Measurements from ENCODE around the gene ACOX1. TPM values are rescaled to one million over a fixed set of nuclear protein-coding genes. Genes with fewer than 3 reads are reported as not detected.
A peak's percentile ranks its signal among the peaks of the same experiment; 100 is the strongest.

The ACOX1 gene
- total RNA-seq, 1 donor from 2014 or later = 148 TPM

- peak; percentile 55 for DNase-seq (ENCODE audit: low spot score)
These were observed 41.3 kb downstream of the ACOX1 start for GRCh38 chr17:75937652-75938051.

- no peak for DNase-seq (ENCODE audit: low spot score)
These were observed 45.2 kb downstream of the ACOX1 start for GRCh38 chr17:75933808-75934207.

DNA sequence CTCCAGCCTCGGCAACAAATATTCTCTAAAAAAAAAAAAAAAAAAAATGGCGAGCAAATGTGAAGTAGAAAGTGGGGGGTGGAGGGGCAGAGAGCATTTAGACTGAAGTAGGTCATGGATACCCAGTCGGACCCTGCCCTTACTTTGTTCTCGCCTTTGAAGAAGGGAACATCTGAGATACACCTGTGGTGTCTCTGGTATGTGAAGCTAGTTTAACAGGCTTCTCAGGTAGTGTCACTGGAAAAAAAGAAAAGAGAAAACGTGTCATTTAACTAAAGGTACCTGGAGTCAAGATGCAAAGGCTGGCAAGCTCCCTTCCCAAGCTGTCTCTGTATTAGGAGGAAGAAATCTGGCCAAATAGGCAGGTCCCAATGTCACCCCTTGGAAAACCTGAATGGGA lies 46.1 kb downstream of the ACOX1 start:
- DNase-seq (ENCODE audit: low spot score) = no peak

DNA sequence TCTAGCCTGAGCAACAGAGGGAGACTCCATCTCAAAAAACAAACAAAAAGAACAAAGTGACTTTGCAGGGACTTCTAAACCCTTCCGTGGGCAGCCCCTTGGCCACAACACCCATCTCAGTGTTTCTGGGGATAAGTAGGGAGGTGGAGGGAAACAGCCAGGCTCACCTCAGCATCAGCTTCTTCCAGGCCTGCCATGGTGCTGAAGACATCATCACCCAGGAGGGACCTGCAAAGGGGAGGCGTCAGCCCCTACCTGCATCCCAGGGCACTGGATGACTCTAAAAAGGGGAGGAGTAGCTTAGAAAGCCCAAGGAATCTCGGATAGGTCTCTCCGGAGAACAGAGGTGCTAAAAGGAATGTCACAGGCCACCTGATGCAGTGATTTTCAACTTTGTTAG lies 47.9 kb downstream of the ACOX1 start:
- DNase-seq (ENCODE audit: low spot score) = no peak

GRCh38 chr17:75927286-75927922 lies 51.6 kb downstream of the ACOX1 start:
- no peak for DNase-seq (ENCODE audit: low spot score)

DNA sequence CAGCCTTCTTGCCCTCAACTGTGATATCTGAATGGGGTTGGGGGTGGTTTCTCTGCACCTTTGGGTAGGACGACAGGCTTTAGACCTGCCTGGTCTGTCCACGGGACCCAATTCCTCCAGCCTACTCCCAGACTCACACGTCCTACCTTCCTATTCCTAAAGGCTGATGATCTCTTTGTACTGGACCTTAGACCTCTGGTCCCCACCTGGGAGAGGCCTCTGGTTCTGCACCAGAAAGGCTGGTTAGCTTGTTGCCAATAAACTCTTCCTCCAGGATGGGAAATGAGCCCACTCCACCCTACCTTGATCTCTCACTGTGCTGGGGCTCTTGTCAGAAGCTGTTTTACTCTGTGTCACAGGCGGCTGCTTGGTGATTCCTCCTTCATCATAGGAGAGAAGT lies 52.5 kb downstream of the ACOX1 start:
- DNase-seq (ENCODE audit: low spot score) = no peak

- DNase-seq (ENCODE audit: low spot score) = no peak
These were observed 53.1 kb downstream of the ACOX1 start for GRCh38 chr17:75925912-75926311.

DNA sequence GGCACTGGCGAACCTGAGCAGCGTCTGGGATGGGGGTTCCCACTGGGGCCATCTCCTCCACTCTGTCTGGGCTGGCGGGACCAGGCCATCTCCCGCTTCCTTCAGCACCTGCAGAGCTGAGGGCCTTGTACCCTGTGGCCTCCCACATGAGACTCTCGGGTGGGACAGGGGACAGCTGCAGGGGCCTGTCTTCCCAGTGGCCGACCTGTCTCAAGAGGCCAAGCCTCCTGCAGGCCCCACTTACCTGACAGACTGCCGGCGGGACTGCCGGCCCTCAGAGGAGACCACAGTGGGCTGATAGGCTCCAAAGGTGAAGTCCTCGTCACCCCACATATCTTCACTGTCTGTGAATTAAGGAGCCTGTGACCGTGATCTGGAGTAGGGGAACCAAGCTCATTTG lies 53.9 kb downstream of the ACOX1 start:
- DNase-seq (ENCODE audit: low spot score) = no peak

- no peak for DNase-seq (ENCODE audit: low spot score)
These were observed 55.7 kb downstream of the ACOX1 start for GRCh38 chr17:75922963-75923874.

- no peak for DNase-seq (ENCODE audit: low spot score)
These were observed 56.6 kb downstream of the ACOX1 start for GRCh38 chr17:75922173-75922961.

DNA sequence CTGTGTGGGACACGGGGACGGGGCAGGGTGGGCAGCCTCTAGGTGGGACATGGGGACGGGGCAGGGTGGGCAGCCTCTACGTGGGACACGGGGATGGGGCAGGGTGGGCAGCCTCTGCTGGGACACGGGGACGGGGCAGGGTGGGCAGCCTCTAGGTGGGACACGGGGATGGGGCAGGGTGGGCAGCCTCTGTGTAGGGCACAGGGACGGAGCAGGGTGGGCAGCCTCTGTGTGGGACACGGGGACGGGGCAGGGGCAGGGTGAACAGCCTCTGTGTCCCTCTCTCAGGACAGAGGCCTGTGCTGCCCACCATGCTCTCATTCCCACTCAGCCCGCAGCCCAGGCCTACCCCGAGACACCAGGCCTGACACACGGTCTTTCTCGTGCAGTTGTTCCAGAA lies 57.4 kb downstream of the ACOX1 start:
- no peak for DNase-seq (ENCODE audit: low spot score)

DNA sequence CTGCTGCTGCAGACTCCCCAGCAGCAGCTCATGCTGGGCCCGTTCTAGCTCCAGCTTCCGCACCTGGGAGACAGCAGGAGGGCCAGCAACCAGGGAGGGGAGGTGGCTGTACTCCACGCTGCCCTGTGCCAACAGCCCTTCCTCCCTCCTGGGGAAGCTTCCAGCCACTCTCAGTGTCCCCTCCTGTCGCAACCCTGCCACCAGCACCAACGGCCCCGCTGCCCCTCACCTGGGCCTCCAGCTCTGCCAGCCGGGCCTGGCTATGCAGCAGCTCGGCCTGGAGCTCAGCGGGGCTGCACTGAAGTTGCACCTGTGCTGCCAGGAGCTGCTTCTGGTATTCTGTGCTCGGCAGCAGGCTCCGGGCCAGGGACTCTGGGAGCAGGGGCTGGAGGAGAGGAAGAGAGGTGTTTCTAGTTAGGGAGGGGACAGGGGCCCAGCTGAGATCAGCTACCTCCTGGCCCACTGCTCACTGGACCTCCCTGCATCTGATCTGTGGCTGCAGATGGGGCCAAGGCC lies 58.9 kb downstream of the ACOX1 start:
- no peak for DNase-seq (ENCODE audit: low spot score)

- DNase-seq (ENCODE audit: low spot score) = no peak
These were observed 59.4 kb downstream of the ACOX1 start for GRCh38 chr17:75919611-75920010.

DNA sequence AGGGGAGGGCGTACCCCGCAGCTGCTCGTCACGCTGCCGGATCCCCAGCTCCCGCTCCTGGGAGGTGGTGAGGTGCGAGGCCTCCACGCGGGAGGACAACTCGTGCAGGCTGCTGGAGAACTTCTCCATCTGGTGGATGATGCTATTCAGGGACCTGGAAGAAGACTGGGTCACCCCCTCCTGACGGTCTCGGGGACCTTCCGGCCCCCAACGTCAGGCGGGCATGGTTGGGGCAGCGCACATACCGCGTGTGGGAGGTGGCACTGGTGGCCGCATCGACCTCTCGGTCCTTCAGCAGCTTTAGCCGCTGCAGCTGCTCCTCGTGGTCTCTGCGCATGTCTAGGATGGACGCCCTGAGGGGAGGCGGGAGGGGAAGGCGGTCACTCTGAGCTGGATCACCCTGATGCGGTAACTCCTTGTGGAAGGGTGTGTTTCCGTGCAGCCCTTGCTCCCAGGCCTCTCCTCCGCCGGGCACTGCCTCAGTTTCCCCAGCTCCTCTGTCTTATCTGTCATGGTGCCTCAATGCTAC lies 61.0 kb downstream of the ACOX1 start:
- no peak for DNase-seq (ENCODE audit: low spot score)

DNA sequence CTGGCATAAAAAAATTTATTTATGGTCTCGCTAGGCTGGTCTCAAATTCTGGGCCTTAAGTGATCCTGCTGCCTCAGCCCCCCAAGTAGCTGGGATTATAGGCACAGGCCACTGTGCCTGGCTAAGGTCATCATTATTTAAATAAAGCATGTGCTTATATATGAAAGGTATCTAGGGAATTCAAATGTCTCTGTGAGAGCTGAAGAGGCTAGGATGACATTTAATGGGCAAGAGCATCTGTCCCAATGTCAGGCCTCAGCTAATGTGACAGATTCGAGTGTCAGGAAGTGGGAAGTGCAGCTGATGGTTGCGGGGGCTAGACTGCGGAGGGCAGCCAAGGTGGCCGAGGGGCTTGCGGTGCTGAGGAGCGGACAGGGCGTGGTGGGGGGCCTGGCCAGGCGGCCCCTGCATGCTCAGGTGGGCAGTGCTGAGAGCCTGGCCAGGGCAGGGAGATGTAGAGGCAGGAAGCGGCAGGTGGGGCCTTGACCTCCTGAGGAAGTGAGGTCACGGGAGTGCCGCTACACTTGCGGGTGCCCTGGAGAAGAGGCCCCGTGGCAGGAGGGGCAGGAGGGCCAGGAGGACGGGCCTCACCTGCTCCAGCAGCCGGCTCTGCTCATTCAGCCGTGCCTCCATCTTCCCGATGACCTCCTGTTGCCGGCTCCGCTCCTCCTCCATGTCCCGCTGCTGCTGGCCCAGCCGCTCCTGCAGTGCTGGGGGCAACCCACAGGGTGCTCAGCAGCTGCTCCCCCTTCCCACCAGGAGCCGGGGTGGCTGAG lies 61.6 kb downstream of the ACOX1 start:
- DNase-seq (ENCODE audit: low spot score) = no peak

GRCh38 chr17:75915268-75915667 lies 63.7 kb downstream of the ACOX1 start:
- DNase-seq (ENCODE audit: low spot score) = no peak

DNA sequence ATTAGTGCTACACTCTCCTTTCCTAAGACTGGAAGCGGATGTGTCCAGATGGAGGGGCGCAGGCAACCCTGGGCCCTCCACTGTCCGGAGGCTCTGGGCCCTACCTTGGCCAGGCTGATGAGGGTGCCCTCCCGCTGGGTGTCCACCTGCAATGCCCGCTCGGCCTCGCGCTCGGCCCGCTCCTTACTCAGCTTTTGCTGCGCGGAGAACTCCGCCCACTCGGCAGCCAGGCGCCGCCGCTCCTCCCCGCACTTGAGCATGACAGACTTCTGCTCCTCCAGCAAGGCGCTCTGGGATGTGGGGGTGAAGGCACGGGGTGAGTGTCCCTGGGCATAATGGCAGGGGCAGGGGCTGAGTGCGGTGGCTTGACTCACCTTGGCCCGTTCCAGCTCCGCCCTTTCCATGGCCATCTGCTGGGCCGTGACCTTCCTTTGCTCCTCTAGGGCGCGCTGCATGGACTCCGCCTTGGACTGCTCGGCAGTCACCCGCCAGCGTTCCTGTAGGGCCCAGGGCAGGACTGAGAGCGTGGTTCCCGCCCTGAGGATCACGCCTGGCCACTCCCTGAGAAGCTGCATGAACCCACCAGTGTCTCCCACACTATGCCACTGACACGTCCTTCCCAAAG lies 64.2 kb downstream of the ACOX1 start:
- DNase-seq (ENCODE audit: low spot score) = no peak

DNA sequence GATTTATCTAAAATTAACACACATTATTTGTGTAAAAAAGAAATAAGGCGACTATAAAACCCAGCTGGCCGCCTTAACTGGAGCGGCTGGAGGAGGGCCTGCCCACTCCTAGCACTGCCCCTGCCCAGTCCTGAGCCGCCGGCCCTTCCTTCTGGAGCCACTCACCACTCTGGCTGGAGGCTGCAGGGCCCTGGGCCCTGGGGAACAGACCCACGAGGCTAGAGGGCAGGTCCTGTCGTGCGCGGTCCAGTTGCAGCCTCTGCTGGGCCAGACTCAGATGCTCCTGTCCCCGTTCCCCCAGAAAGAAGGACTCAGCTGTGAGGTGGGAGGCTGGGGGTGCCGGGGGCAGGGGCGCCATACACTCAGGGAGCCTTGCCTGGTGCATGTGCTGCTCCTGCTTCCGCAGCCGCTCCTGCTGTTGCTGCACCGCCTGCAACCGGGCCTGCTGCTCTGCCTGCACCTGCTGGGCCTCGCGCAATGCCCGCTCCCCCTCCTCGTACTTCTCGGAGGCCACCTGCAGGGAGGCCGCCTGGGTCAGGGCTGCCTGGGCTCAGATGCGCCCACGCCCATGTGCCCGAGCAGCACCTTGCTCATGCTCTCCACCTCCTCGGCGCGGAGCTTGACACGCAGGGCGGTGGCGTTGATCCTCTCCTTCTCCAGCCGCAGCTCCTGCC lies 65.3 kb downstream of the ACOX1 start:
- DNase-seq (ENCODE audit: low spot score) = no peak

GRCh38 chr17:75910699-75911098 lies 68.3 kb downstream of the ACOX1 start:
- no peak for DNase-seq (ENCODE audit: low spot score)

All from mesenteric fat pad (tissue), 1 donor.